H1 (cell line): ENCODE data around the gene TMEM59L. TPM values are rescaled to one million over a fixed set of nuclear protein-coding genes. Genes with fewer than 3 reads are reported as not detected.
A peak's percentile ranks its signal among the peaks of the same experiment; 100 is the strongest.

ENCODE experiments used
- CTCF ChIA-PET: fragments of 300-600 bp; sonication (Branson Sonifier 250); formaldehyde crosslinking; loops from one replicate; lab custom pipeline; 2021; ENCODE audit not compliant: partially characterized antibody; lab: Charles Lee
- POLR2A ChIA-PET: fragments of 300-600 bp; sonication (Branson Sonifier 250); formaldehyde crosslinking; loops from one replicate; lab custom pipeline; 2021; ENCODE audit warnings: inconsistent platforms; ENCODE audit not compliant: partially characterized antibody; lab: Charles Lee
- DNase-seq, 2 experiments: peaks; one replicate each; pipeline versions ENCODE4 v3.0.0 to v3.0.0-alpha.2; 2010 to 2022; ENCODE audit warnings: low spot score in 2 of 2, low read depth in 1 of 2, mixed read lengths in 1 of 2
- FAIRE-seq: peaks from 2 replicates; lab custom pipeline; 2011; peaks lifted over from hg19 to GRCh38; lab: Jason Lieb, UNC
- H2AFZ ChIP-seq: 2 replicates; pipeline ENCODE4 v1.8.1; 2012; ENCODE audit warnings: low read length, inconsistent platforms
- H2AK5ac ChIP-seq: 2 replicates; pipeline ENCODE4 v1.6.1; 2013; ENCODE audit warnings: low read depth, low read length
- H2BK120ac ChIP-seq: replicated peaks from 2 replicates; pipeline ENCODE3; 2013; ENCODE audit warnings: low read depth, low read length, inconsistent platforms
- H2BK12ac ChIP-seq: 2 replicates; pipeline ENCODE4 v1.6.1; 2013; ENCODE audit warnings: low read depth, low read length
- H2BK15ac ChIP-seq: 2 replicates; pipeline ENCODE4 v1.6.1; 2013; ENCODE audit warnings: low read length
- H2BK20ac ChIP-seq: 2 replicates; pipeline ENCODE4 v1.6.1; 2013; ENCODE audit warnings: low read length
- H2BK5ac ChIP-seq: 2 replicates; pipeline ENCODE4 v1.6.1; 2013; ENCODE audit warnings: low read depth, low read length
- H3K14ac ChIP-seq: 2 replicates; pipeline ENCODE4 v1.6.1; 2013; ENCODE audit warnings: inconsistent platforms; ENCODE audit not compliant: insufficient read length
- H3K18ac ChIP-seq: 2 replicates; pipeline ENCODE4 v1.6.1; 2013; ENCODE audit warnings: low read length; ENCODE audit errors: extremely low read depth
- H3K23ac ChIP-seq: 2 replicates; pipeline ENCODE4 v1.6.1; 2013; ENCODE audit warnings: inconsistent platforms; ENCODE audit not compliant: insufficient read length
- H3K23me2 ChIP-seq: 2 replicates; pipeline ENCODE4 v1.6.1; 2013; ENCODE audit warnings: low read depth, low read length
- H3K27ac ChIP-seq: 2 replicates; pipeline ENCODE4 v1.6.1; 2011; ENCODE audit warnings: low read depth, low read length, inconsistent platforms
- H3K27me3 ChIP-seq, 4 experiments: replicated peaks in 1 of 4; 1 replicate in 1 of 4; 2 replicates in 3 of 4; pipeline versions ENCODE4 v1.6.1 to v1.8.1; 2011 to 2013; ENCODE audit warnings: low read length in 3 of 4, mild to moderate bottlenecking in 3 of 4, inconsistent platforms in 2 of 4, mixed read lengths in 2 of 4, moderate library complexity in 1 of 4; ENCODE audit not compliant: control insufficient read depth in 3 of 4, insufficient read depth in 3 of 4; ENCODE audit errors: extremely low read depth in 1 of 4
- H3K36me3 ChIP-seq, 4 experiments: 2 replicates each; pipeline versions ENCODE4 v1.6.1 to v1.8.1; 2011 to 2013; ENCODE audit warnings: mild to moderate bottlenecking in 4 of 4, low read length in 3 of 4, moderate library complexity in 2 of 4, control low read depth in 1 of 4, inconsistent platforms in 1 of 4; ENCODE audit not compliant: insufficient read depth in 4 of 4, control insufficient read depth in 2 of 4
- H3K4ac ChIP-seq: replicated peaks from 2 replicates; pipeline ENCODE3; 2013; ENCODE audit warnings: low read length, low read depth, mixed read lengths, inconsistent platforms; ENCODE audit not compliant: insufficient read length
- H3K4me1 ChIP-seq, 4 experiments: replicated peaks in 1 of 4; 1 replicate in 1 of 4; 2 replicates in 3 of 4; pipeline versions ENCODE4 v1.6.1 to v1.8.1; 2011 to 2013; ENCODE audit warnings: low read length in 3 of 4, inconsistent platforms in 2 of 4, mixed read lengths in 1 of 4; ENCODE audit not compliant: insufficient read depth in 4 of 4, control insufficient read depth in 3 of 4
- H3K4me2 ChIP-seq, 2 experiments: 2 replicates each; pipeline versions ENCODE4 v1.6.1 to v1.8.1; 2011 to 2013; ENCODE audit warnings: low read depth in 2 of 2, low read length in 2 of 2, control low read depth in 1 of 2, inconsistent platforms in 1 of 2, mild to moderate bottlenecking in 1 of 2; ENCODE audit not compliant: insufficient read depth in 1 of 2
- H3K4me3 ChIP-seq, 4 experiments: fragments of 200-600, 300-600 bp in 1 of 4; sonication (generic), shearing (Covaris generic), sonication (Bioruptor Twin) in 1 of 4; 2 replicates each; pipeline versions ENCODE4 v1.5.1 to v1.8.1; 2011 to 2016; ENCODE audit warnings: low read length in 4 of 4, low read depth in 3 of 4, control low read depth in 2 of 4, inconsistent platforms in 2 of 4, mild to moderate bottlenecking in 2 of 4, mixed read lengths in 1 of 4, moderate library complexity in 1 of 4; ENCODE audit not compliant: insufficient read depth in 2 of 4; ENCODE audit errors: extremely low read depth in 1 of 4
- H3K56ac ChIP-seq: replicated peaks from 2 replicates; pipeline ENCODE3; 2013; ENCODE audit warnings: low read depth, mild to moderate bottlenecking, mixed read lengths, low read length, inconsistent platforms; ENCODE audit not compliant: insufficient read length
- H3K79me1 ChIP-seq: 2 replicates; pipeline ENCODE4 v1.6.1; 2013; ENCODE audit warnings: low read depth, low read length, control low read depth
- H3K79me2 ChIP-seq, 2 experiments: 2 replicates each; pipeline versions ENCODE4 v1.6.1 to v1.8.1; 2012 to 2013; ENCODE audit warnings: low read length in 2 of 2, mild to moderate bottlenecking in 2 of 2, inconsistent platforms in 1 of 2; ENCODE audit not compliant: insufficient read depth in 2 of 2, control insufficient read depth in 1 of 2
- H3K9ac ChIP-seq, 4 experiments: replicated peaks in 1 of 4; 1 replicate in 1 of 4; 2 replicates in 3 of 4; pipeline versions ENCODE4 v1.6.1 to v1.8.1; 2011 to 2013; ENCODE audit warnings: low read depth in 3 of 4, low read length in 3 of 4, control low read depth in 2 of 4, mild to moderate bottlenecking in 2 of 4, moderate library complexity in 2 of 4, inconsistent platforms in 1 of 4; ENCODE audit errors: extremely low read depth in 1 of 4
- H3K9me3 ChIP-seq, 2 experiments: 2 replicates each; pipeline versions ENCODE4 v1.6.1 to v1.8.1; 2012 to 2013; ENCODE audit warnings: mild to moderate bottlenecking in 2 of 2, moderate library complexity in 2 of 2, control low read depth in 1 of 2, inconsistent platforms in 1 of 2, low read depth in 1 of 2, low read length in 1 of 2, mixed read lengths in 1 of 2; ENCODE audit not compliant: insufficient read depth in 2 of 2
- H4K20me1 ChIP-seq, 2 experiments: replicated peaks in 1 of 2; 2 replicates each; pipeline versions ENCODE3 to v1.8.1; 2011 to 2013; ENCODE audit warnings: inconsistent platforms in 2 of 2, low read length in 2 of 2, mild to moderate bottlenecking in 1 of 2; ENCODE audit not compliant: insufficient read depth in 2 of 2, control insufficient read depth in 1 of 2
- H4K5ac ChIP-seq: 2 replicates; pipeline ENCODE4 v1.6.1; 2013; ENCODE audit warnings: low read length, low read depth, mixed read lengths, inconsistent platforms; ENCODE audit not compliant: insufficient read length
- H4K8ac ChIP-seq: 2 replicates; pipeline ENCODE4 v1.8.0; 2013; ENCODE audit warnings: mild to moderate bottlenecking, moderate library complexity, low read length, inconsistent platforms; ENCODE audit not compliant: insufficient read depth; ENCODE audit errors: extremely low read depth
- H4K91ac ChIP-seq: replicated peaks from 2 replicates; pipeline ENCODE3; 2013; ENCODE audit warnings: low read length, mixed read lengths, inconsistent platforms; ENCODE audit not compliant: insufficient read length
- TAF1 ChIP-seq: IDR thresholded peaks from 2 replicates; pipeline ENCODE4 v1.6.1; 2011; ENCODE audit warnings: mild to moderate bottlenecking, low read depth, low read length
- WGBS, 2 experiments: shearing (Covaris generic) in 1 of 2; methylation state at CpG; one replicate each; pipeline versions ENCODE4 v1.1.6 to v1.1.7; 2013 to 2015; ENCODE audit warnings: low lambda C conversion rate in 2 of 2, mixed read lengths in 2 of 2, inconsistent platforms in 1 of 2, low coverage in 1 of 2, missing lambda C conversion rate in 1 of 2; ENCODE audit not compliant: insufficient replicate concordance in 2 of 2, insufficient coverage in 1 of 2, insufficient read length in 1 of 2; ENCODE audit errors: extremely low coverage in 1 of 2, missing lambda C conversion rate in 1 of 2; 5-methylcytosine and 5-hydroxymethylcytosine counted together
- polyA plus RNA-seq, 7 experiments: library from polyadenylated mRNA; depleted of rRNA in 3 of 7; stranded (reverse) in 5 of 7; unstranded in 2 of 7; fragments of >200 nt in 5 of 7; fragments of 200-250 nt in 2 of 7; gene quantifications; 1 replicate in 5 of 7; 2 replicates in 1 of 7; 4 replicates in 1 of 7; pipeline versions ENCODE4 v1.2.1 to v1.2.3, GENCODE V29; 2011 to 2013; ENCODE audit warnings: missing spikeins in 2 of 7, mixed read lengths in 2 of 7
- total RNA-seq: library from RNA; stranded (reverse); fragmentation: NEBNext Ultra II Directional; extraction: Animal tissue kit (Norgen Biotek cat#: 25700); gene quantifications from 2 replicates; pipeline ENCODE4 v1.2.1, GENCODE V29; 2021

TMEM59L gene
- total and polyA plus RNA-seq, 2 of the 8 experiments (the other 6 are each of a cell fraction or from before 2014, with no cell fraction given): 4.0 to 12.2 TPM

GRCh38 chr19:18665771-18666202 is 53.1 kb downstream of the TMEM59L start:
- Histone ChIP-seq H2BK5ac (no peak overlapping the region), H2BK12ac (0 out of 2 replicates have a peak overlapping the region, but pooled peaks have one; percentile 50), H2BK120ac (no peak overlapping the region), H2AK5ac (no peak overlapping the region), H2AFZ (no peak overlapping the region), H3K4me1 (peaks cover 0 to 4% (median 3%) of the 10 kb centered on the region in 4 experiments; a peak in 2 of 7 replicates), H3K9me3 (no peaks in the 10 kb centered on the region), H3K4me3 (no peak overlapping the region), H3K18ac (no peak overlapping the region), H3K4me2 (no peak overlapping the region), H2BK15ac (no peak overlapping the region), H3K79me2 (no peaks in the 10 kb centered on the region), H4K5ac (no peak overlapping the region), H4K91ac (no peak overlapping the region), H3K56ac (no peak overlapping the region), H3K36me3 (peaks cover 0 to 17% (median 2%) of the 10 kb centered on the region in 4 experiments; a peak in 4 of 8 replicates), H2BK20ac (no peak overlapping the region), H3K23ac (no peak overlapping the region), H3K27me3 (no peaks in the 10 kb centered on the region), H3K79me1 (0 out of 2 replicates have a peak, but pooled peaks cover 3% of the 10 kb centered on the region), H3K23me2 (no peaks in the 10 kb centered on the region), H3K14ac (no peak overlapping the region), H3K4ac (no peak overlapping the region), H3K27ac (no peak overlapping the region), H4K8ac (no peak overlapping the region), H4K20me1 (peaks cover 5 to 13% of the 10 kb centered on the region in 2 experiments), H3K9ac (no peak overlapping the region)
- DNase-seq: no peak
- no peak for FAIRE-seq
- POLR2A ChIA-PET: interaction anchor here (0.5 to 1.5 kb wide), 6 partner anchors 10 to 171 kb away, joined by 3 to 5 read pairs (median 3); no protein-coding TSS in a partner anchor
- CTCF ChIA-PET: interaction anchor here (0.7 to 2.4 kb wide), 4 partner anchors 10 to 196 kb away, joined by 3 to 12 read pairs (median 3); no protein-coding TSS in a partner anchor
- 92% methylated on average over 22 of the region's 22 CpGs; no CpG with 5 or more reads in 1 of the 2 experiments for WGBS, 2 experiments
- TF ChIP-seq TAF1: no peak
